NCI-H1048 (cell line): ENCODE results near the gene DPP4.

Experiments
- DNase-seq: peaks from one replicate; lab custom pipeline; 2025; lab: John Stamatoyannopoulos, UW

The DPP4 gene

DNA sequence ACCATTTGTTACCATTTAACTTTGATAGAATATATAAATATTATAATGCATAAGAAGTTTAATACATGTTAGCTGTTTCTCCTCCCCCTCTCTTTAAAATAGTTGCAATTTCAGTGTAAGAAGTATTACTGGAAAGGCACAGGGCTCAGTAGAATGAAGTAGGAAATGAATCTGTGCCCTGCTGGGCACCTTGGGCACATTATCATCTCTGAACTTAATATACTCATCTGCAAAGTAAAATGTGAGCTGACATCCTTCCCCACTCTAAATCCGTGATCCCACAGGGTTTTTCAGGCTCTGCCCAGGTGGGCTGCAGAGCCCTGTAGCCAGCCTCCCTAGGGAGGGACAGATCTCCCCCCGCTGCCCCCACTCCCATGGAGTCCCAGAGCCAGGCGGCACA, 56.8 kb downstream of the DPP4 start:
- DNase-seq, result no peak

DNA sequence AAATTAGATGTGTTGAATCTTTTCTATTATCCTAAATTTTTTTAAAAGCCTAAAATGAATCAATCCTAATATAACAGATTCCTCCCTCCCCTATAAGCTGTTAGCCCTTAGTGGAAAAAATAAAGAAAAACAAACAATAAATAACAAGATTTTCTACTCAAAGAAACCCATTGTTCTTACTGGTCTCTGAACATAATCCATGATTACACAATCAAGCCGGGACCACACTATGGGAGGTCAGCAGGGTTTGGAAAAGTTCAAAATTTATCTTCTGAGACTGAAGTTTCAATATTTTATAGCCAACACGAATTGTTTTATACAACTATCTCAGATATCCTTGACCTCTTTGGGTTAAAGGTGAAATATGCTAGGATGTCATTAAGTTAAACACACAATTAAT, 57.9 kb downstream of the DPP4 start:
- DNase-seq, result no peak

GRCh38 chr2:162014751-162015150, 59.3 kb downstream of the DPP4 start:
- DNase-seq, result no peak

- DNase-seq, result no peak
Observed at GRCh38 chr2:162013514-162014475, 60.2 kb downstream of the DPP4 start.

GRCh38 chr2:162012565-162013058, 61.4 kb downstream of the DPP4 start:
- DNase-seq, result no peak

DNA sequence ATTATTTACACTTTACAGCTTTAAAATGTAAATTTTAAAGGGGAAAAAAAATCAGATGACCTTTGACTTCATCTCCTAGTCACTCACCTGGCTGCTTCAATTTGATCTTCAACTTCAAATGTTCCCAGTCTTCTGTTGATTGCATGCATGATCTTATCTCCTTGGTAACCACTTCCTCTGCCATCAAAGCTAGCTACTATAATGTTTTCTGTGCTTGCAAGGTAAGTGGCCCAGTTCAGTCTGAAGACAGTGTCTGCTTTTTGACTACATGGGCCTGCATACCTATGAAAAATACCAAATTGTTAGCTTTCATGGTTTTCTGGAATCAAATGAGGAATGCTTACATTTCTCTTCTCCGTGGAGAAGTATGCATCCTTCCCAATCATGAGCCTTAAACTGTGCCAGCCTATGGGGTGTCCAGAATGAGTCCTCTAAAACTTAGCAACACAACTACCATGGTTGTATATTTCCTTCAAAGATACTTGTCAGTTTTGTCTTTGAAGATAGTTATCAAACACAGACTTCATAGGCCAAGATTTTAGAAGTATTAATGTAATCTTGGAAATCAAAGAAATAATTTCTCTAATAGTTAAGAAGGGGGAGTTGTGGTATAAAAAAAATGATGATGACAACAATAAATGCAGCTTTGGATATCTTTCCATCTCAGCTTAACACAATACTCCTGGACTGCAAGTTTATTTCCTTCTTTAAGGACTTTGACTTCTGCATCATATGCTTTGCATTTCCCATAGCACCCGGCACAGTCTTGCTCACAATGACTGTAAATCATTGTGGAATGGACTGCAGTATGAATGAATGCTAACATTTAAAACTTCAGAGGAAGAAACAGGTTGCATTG, 62.1 kb downstream of the DPP4 start:
- no peak for DNase-seq

DNA sequence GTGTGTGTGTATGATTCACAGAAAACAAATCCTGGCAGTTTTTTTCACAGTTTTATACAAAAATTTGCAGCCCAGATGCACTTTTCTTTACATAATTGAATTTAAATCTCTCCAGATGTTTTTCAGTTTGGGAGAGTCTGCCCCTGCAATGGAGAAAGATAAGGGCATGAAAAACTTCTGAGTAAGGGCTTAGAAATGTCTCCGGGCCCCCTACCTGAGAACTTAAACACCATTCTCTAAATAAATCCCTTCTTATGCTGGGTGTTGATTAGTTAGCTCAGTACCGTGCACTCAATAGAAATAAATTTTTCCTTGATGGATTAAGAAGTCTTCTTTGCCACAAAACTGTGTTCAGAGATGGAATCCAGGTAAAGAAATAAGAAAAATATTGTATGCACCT, 64.5 kb downstream of the DPP4 start:
- no peak for DNase-seq

GRCh38 chr2:162007447-162008040, 66.5 kb downstream of the DPP4 start:
- DNase-seq, result no peak

GRCh38 chr2:162006337-162006736, 67.7 kb downstream of the DPP4 start:
- DNase-seq, result no peak

- DNase-seq, result no peak
Observed at GRCh38 chr2:162004031-162004430, 70.0 kb downstream of the DPP4 start.

- no peak for DNase-seq
Observed at GRCh38 chr2:162002623-162003235, 71.3 kb downstream of the DPP4 start.

- no peak for DNase-seq
Observed at GRCh38 chr2:162000431-162000830, 73.6 kb downstream of the DPP4 start.

DNA sequence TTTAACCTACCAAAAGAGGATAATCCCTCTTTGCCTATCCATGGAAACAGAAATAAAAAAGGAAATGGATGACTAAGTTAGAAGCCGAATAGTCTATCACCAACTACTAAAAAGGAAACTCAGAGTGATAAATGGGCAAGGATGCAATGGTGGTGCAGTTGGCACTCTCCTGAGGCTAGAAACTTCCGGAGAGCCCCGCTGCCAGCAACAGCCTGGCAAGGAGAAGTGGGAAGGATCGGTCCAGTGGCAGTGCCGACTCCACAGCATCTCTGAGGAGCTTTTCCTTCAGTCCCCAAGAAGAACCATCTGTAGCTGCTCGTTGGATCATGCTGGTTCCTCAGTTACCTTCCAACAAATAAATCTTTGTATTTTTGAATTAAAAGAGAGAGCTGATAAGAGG, 74.7 kb downstream of the DPP4 start:
- no peak for DNase-seq

- DNase-seq, result no peak
Observed at GRCh38 chr2:161998857-161999256, 75.2 kb downstream of the DPP4 start.

GRCh38 chr2:161997916-161998471, 76.0 kb downstream of the DPP4 start:
- no peak for DNase-seq

DNA sequence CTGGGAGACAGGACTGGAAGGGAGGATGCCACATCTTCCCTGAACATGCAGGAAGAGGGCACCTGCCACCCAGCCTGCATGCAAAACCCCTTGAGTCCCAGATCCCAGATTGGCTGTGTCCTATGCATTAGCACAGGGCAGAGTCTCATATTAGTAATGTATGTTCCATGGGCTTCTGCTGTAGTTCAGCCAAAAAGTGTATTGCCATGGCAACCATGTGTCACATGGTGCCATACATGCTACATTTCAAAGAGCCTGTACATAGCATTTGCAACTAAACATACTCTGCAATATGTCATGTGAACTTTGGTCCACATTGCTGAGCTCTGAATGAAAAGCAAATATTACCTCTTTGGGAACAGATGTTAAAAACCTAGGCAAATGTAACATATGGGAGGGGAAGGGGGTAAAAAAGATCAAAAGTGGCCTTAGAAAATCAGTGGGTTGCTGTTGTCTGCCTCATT, 78.4 kb downstream of the DPP4 start:
- DNase-seq, result no peak

- no peak for DNase-seq
Observed at GRCh38 chr2:161994761-161995520, 79.1 kb downstream of the DPP4 start.

GRCh38 chr2:161992531-161992930, 81.5 kb downstream of the DPP4 start:
- DNase-seq, result no peak

GRCh38 chr2:161991991-161992390, 82.0 kb downstream of the DPP4 start:
- DNase-seq, result no peak

DNA sequence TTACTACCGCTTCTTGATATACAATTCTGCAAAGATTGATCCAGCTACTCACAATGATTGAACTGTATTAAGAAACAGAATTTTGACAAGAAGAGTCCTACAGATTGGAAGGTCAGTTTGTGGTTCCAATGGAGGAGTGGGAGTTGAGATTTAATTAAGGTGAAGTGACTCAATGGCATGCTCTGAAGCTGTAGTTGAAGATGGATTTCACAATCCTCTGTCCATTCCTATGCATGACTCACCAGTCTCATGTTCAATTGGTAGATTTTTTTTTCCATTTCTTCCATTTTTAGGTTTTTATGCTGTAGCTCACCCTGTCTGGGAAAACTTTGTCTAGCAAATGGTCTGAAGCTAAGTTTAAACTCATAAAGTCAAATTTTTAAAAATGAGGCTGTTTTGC, 83.3 kb downstream of the DPP4 start:
- no peak for DNase-seq

GRCh38 chr2:161990036-161990435, 84.0 kb downstream of the DPP4 start:
- DNase-seq, result no peak
